Stimulated activated CD4-positive, alpha-beta T cell treated with anti-CD3 and anti-CD28 coated beads, Interleukin-4, amount 100 ng/mL, for 48 hours (primary cell): Measurements from ENCODE around the gene CHST15.

ENCODE experiments used
- DNase-seq, 2 donors: peaks; one replicate each; pipeline ENCODE4 v3.0.0-alpha.2; 2020; ENCODE audit warnings: low read depth in 2 of 2

The CHST15 gene

DNA sequence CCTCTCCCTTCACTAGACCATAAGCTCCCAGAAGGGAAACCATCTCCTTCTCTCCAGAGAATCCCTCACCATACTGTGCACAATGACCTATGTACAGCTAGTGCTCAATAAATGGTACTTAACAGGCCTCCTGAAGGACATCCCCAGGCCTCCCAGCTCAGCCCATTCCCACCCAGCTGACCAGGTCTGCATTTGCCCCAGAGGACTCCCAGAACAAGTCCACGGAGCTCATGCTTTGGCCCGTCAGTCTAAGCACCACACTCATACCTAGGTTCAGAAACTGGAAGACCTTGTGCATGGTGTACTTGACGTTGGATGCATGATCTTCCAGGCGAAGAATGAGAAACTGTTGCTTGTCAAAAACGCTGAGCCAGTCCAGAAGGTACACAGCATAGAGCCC, 81.3 kb downstream of the CHST15 start:
- DNase-seq: no peak

DNA sequence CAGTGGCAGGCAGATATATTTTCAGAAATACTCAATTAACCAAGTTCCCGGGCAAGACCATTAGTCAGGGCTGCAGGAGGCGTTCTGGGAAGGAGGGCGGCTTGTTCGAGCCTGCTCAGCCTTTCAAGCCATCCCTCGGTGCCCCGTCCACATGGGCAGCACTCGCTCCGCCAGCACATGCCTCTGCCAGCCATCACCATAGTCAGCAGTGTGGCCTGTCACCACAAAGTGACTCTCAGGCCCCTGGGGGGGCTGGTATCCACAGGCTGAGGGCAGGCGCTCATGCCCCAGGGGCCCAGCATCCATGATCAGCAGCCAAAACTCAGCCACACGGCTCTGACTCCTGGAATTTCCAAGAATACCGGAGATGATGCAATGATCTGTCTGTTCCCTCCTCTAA, 81.9 kb downstream of the CHST15 start:
- DNase-seq: no peak

DNA sequence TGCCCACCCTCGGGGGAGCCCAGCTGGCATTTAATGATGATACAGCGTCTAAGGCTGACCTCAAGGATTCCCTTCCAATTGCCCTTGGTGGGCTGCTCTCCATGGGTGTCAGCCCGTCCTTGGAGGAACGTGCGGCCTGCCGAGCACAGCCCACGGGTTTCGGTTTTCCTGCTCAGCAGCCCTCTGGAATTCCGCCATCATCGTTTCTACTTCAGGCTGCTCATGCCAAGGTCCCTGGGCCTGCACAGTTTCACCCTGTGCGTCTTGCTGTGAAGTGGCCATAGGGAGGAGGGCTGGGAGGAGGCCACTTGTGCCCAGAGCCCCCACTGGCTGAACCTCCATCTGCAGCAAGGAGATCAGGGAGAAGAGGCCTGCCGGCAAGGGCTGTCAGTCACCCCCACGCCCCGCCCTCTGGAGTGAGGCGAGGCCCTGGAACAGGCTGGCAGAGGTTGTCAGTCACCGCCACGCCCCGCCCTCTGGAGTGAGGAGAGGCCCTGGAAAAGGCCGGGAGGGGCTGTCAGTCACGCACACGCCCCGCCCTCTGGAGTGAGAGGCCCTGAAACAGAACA, 82.8 kb downstream of the CHST15 start:
- DNase-seq: no peak

DNA sequence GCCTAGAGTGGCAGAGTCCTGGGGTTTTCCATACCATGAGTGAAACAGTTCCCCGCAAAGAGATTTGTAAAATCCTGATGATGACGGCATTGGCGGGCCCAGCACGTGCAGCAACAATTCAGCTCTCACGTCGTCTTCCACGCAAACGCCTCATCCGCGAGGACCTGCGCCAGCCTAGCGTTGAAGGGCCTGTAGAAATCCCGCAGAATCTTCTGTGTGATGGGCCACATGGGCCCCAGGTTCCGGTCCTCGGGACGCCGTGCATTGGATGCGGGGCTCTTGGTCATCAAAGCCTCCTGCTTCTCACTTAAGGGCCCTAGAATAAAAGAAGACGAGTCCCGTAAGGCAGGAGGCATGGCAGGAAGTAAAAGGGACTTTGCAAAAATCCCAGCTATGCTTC, 83.4 kb downstream of the CHST15 start:
- DNase-seq: no peak

DNA sequence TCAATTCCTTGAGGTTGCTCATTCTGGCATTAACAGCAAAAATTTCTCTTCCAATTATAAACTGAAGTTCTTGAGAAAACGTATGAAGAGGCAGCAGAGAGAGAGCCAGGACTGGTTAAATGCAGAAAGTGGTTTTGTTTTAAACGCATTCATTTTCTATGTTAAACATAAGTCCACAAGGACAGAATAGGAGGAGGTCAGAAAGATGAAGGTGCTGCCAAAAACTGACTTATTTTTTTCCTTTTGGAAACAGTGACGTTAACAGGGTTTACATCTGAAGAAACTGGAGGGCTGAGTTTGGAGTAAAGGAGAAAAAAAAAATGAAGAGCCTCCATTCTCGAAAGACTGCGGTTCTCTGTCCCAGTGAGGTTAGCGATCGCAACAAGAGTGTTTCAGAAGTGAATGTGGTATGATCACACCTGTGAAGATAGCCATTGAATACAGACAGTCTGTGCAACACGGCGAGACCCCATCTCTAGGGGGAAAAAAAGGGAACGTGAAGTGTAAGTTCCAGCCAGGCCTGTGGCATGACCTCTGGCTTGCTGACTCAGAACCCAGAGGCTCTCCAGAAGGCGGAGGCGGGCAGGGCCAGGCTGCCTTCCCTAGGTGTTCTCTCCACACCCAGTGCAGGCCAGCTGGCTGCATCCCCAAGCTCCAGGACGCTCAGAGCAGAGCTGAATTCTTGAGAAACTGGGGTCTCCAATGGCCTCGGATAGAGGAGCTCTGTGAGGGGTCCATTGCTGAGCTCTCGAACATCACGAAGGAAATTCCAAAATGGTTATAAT, 84.0 kb downstream of the CHST15 start:
- DNase-seq: no peak

DNA sequence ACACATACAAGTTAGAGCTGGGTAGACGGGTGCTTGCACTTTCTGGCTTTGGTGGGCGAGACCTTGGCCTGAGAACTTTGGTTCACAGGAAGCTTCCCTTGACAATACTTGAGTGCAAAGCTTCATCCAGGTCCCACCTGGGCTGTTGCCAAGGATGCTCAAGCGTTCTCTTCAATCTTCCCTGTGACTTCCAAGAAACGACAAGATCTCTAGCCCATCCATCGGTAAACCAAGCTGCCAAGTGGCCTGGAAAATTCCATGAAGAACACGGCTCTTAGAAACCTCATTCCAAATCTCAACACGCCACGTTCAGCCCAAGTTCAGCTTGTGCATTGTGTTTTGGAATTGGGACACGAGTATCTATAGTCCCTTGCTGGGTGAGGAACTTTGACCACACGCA, 84.7 kb downstream of the CHST15 start:
- DNase-seq: no peak

DNA sequence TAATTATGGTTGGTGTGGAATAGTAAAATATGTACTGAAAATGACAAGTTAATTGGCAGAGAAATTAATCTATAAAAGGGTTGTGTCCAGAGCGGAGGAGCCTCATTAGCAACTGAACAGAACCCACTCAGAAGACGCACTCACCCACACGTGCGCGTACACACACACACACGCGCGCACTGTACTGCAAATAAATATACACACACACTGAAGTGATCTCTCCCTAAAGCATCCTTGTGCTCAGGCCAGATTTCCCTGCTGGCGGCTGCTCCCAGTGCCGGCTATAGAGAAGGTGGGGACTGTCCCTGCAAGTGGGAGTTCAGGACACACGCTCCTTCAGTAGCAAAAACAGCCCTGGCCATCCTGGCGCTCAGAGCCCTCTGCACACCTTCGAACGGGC, 85.2 kb downstream of the CHST15 start:
- no peak for DNase-seq

DNA sequence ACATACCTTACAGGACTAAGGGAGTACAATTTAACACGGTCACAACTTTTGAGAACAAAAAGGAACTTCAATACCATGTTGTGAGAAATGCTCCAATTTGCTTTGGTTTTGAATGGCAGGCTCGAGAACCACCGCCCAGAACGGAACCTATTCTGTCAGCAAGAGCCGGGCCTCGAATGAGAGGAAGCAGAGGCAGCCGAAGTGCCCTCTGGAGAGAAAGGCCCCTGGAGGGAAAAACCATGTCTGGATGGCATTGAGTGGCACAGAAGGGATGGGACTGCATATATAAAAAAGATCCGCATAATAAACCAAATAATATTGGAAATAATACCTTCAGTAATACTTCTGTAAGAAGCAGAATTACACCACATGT, 85.6 kb downstream of the CHST15 start:
- no peak for DNase-seq

DNA sequence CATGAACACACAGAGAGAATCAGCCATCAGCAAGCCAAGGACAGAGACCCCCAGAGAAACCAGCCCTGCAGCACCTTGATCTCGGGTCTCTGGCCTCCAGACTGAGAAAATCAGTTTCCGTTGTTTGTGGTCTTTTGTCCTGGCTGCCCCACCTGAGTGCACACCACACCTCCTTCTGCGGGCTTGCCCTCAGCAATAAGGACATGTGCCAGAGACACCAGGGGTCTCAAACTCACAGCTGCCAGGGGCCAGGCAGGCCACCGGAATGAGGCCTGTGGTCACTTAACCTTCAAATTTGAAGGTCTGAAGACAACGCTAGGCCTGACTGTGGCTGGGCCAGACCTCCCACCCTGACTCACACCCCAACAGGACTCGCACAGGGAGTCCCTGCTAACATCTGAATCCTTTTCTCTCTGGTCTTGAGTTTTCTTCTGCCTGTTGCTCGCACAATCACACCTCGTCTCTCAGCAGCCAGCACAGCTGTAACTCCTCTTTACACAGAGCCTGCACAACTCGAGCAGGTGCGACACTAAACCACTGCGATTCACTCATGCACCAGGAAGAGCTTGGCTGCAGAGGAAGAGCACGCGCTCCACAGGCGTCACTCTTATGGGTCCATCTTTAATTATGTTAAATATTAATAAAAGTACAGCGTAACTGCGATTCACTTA, 86.2 kb downstream of the CHST15 start:
- DNase-seq: no peak

DNA sequence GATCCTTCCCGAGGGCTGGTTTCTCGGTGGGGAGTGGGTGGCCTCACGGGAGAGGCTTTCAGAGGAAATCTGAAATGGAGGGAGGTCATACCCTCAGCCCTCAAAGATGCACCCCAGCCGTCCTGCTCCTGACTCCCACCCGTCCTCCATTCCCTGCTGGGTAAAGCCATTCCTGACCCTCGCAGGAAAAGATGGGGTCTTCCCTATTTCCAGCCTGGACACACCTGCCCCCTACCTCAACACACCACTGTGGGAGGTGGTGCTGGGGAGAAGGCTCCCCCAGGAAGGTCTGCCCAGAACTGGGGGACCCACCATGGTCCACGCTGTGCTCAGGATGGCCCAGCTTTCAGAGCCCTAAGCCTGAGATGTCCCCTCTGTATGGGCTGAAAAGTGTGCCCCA, 86.9 kb downstream of the CHST15 start:
- no peak for DNase-seq

DNA sequence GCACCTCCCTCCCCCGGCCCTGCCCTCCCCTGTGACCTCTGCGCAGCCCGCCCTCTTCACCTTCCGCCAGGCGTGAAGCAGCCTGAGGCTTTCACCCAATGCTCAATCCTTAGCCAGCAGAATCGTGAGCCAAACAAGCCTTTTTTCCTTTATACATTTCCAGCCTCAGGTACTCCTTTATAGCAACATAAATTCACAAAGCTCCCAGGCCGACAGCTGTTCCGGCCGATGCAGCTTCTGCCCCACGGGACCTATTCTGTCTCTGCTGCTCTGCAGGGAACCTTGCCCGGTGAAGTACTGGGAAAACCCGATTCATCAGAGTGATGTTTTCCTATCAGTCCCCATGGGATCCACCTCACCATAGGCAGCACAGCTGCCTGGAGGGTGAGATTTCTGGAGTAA, 87.4 kb downstream of the CHST15 start:
- DNase-seq: no peak

DNA sequence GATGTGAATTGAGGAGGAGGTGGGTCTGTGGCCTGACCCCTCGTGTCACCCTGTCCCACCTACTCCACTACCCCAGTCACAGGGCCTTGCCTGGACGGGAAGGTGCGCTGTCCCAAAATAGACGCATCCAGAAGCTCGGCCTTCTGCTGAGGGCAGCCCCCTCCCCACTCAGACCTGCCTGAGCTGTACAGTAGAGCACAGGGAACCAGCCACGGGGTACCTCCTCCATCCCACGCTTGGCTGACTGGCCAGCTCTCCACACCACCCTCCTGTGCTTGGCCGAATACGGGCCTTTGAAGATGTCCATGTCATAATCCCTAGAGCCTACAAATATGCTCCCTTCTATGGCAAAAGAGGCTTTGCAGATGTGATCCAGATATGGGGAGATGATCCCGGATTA, 88.3 kb downstream of the CHST15 start:
- DNase-seq: no peak

DNA sequence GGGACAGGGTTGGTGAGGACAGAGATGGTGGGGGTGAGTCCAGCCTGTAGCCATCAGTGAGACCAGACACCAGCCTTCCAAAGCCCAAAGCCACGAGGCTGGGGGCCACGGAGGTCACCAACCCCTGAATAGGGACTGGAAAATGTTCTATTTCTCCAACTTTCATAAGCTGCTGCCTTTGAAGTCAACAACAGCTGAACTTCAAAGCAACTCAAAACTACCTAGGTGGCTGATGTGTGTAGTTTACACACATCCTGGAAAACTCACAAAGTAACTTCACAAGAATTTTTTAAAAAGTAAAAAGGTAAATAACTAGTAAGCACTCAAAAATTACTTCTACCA, 88.8 kb downstream of the CHST15 start:
- no peak for DNase-seq

DNA sequence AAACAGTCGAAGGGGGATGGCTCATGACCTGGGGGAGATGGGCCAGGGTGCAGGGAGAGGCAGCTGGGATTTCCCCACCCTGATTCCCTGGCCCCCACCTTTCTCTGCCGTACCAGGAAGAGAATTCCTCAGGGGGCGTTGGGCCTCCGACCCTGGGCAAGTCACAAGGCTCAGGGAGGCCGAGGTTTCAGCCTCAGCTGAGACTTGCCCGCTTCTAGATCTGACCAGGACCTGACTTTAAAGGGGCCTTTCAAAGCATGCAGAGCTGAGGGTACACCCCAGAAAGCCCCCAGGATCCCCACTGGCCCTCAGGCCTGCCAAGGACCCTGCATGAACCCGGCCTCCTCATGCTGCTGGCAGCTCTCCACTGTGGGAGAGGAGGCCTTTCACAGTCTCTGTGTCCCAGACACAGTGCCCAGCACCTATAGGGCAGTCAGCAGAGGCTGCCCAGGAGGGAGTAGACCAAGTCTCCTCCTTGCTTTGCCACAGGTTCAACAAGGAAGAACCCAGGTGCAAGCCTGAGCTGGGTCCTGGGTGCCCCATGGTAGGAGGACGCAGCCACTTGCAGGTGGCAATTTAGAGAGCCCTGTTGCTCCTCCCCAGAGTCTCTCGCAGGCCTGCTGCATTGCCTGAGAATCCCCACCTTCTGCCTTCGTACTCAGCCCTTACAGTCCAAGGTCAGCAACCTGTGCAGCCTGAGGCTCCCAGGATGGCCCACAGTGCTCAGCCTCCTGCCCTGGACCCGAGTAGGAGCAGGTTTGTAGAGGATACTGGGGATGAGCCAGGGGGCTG, 89.3 kb downstream of the CHST15 start:
- DNase-seq: no peak

DNA sequence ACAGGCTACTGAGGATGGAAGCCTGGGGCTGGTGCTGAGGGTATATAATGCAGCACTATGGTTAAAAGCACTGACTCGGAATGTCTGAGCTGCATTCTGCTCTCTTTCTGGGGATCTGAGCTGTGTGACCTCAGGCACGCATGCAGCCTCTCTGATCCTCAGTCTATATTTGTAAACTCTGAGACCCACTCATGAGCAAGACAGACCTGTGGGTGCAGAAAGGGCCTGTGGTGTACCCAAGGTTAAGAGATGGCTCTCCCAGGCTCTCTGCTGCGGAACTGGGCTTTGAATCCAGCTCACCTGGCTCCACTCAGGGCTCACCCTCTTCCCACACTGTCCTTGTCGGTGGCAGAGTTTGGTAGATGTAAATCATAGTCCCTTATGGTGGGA, 89.9 kb downstream of the CHST15 start:
- no peak for DNase-seq

DNA sequence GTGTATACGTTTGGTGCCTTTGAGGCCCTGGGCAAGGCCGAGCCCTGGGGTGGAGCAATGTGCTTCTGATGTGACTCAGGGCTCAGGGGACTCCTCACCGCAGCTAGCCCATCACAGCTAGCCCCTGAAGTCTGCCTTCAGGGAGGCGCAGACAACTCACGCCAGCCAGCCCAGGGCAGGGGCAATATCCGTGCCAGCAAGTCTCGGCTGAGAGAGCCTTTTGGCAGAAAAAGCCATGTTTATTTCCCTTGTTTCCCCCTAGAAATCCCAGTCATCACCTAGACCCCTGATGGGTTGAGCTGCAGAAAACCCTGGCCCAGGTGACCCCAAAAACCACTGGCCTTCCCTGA, 90.4 kb downstream of the CHST15 start:
- DNase-seq: no peak

DNA sequence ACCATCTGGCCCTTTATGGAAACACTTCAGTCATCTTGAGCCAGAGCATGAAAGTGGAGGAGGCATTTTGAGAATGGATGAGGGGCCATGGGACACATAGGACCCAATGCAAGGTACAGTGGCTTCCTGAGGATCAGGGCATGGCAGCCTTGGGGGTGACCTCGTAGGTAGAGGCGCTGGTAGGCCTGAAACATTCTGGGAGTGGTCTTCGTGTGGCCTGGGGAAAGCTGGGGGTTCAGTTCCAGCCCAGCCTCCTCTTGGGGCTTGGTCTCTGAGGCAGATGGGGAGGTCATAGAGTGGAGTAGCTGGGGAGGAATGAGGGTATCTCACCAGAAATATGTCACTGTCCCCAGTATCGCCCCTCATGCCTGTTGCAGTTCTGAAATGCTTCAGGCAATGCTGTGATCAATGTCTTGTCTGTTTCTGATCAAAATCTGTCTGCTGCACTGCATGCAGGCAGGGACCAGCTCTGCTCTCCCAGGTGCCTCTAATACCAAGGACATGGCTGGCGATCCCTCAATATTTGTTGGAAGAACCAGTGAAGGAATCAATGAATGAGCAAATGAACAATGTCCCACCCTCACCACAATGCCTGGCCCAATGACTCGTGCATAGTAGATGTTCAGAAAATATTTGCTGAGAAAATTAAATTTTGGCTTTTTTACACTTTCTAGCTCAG, 90.9 kb downstream of the CHST15 start:
- no peak for DNase-seq

DNA sequence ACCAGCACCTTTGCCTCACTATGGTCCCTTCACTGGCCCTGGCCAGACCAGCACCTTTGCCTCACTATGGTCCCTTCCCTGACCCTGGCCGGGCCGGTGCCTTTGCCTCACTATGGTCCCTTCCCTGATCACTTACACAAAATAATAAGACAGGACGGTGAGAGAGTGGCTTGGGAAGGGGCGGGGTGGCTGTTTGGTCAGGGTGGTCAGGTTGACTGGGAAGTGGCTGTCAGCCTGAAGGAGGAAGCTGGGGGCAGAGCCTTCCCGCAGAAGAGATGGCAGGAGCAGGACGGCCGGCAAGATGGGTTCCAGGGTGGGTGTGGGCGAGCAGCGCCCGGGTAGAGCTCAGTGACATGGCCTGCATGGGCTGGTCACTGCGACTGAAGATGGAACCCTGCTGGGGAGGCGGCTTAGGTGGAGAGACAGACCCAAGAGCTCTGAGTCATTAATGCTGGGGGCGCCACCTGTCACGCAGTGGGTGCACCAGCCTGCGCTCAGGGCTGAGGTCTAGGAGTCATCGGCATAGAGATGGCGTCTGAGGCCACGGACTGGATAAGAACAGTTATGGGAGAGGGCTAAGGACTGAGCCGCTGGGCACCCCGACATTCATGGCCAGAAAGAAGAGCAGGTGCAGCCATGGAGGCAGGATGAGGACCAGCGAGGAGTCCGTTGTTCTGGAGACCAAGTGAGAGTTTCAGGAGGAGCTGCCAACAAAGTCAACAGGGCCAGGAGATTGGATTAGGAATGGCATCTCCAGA, 91.8 kb downstream of the CHST15 start:
- no peak for DNase-seq

DNA sequence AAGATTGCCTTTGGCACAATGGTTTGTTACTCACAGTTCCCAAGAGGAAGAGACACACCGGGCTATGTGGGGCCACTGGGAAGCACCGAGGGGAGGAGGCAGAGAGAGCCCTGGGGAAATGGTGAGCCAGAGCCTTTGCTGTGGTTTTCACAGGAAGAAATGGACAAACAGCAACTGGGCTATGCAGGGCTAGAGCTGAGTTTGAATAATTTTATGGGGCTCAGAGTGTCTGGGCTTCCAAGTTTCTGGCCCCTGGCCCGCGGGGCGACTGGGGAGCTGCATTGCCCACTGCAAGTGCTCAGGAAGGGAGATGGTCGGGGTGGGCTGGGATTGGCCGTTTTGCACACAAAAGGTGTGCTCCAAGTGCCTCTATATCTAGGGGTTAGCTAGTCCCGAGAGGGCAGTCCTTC, 92.6 kb downstream of the CHST15 start:
- DNase-seq: no peak

DNA sequence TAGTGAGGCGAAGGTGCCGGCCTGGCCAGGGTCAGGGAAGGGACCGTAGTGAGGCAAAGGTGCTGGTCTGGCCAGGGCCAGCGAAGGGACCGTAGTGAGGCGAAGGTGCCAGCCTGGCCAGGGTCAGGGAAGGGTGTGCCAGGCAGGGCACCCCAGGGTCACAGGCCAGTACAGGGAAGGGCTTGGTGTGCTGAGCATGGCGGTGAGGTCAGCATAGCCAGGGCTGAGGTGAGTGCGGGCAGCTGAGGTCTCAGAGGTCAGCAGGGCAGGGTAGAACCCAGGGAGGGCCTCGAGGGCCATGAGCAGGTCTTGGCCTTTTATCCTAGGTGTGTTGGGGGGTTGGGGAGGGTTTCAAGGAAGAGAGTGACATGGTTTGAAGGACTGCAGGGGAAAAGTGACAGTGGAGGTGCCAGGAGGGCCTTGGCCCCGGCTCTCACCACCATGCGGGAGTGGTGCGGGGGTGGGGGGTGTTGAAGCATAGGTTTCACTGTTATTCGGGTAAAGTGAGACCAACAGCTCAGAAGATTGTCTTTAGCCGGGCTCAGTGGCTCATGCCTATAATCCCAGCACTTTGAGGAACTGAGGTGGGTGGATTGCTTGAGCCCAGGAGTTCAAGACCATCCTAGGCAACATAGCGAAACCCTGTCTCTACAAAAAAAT, 93.3 kb downstream of the CHST15 start:
- no peak for DNase-seq

DNA sequence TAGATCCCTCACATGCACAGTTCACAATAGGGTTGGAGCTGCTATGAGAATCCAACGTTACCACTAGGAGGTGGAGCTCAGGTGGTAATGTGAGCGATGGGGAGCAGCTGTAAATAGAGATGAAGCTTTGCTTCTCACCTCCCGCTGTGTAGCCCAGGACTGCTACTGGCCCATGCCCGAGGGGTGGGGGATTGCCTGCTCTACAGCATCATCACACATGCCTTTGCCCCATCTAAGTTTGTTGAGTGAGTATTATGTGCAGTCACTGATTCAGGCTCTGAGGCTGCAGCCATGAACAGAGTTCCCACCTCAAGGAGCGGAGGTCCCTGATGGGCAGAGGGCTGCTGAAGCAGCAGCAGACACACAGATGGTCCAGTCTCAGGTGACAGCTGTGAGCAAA, 94.1 kb downstream of the CHST15 start:
- no peak for DNase-seq
